Trophoblast cell (in vitro differentiated cells and primary cell): ENCODE data around the gene GBE1.

Source experiments
- DNase-seq, 2 donors: peaks; one replicate each; pipeline ENCODE4 v3.0.0-alpha.2; 2016
- H2AFZ ChIP-seq: 2 replicates; pipeline ENCODE4 v1.6.1; 2013; ENCODE audit warnings: low read length, moderate library complexity, mild to moderate bottlenecking; ENCODE audit not compliant: insufficient read depth, poor library complexity
- H2AK5ac ChIP-seq: 2 replicates; pipeline ENCODE4 v1.6.1; 2013; ENCODE audit warnings: mild to moderate bottlenecking, low read length
- H2BK120ac ChIP-seq: 2 replicates; pipeline ENCODE4 v1.6.1; 2013; ENCODE audit warnings: low read length, mild to moderate bottlenecking, moderate library complexity; ENCODE audit not compliant: insufficient read depth, poor library complexity
- H2BK12ac ChIP-seq: 2 replicates; pipeline ENCODE4 v1.6.1; 2013; ENCODE audit warnings: mild to moderate bottlenecking, low read length, moderate library complexity
- H2BK5ac ChIP-seq: 2 replicates; pipeline ENCODE4 v1.6.1; 2013; ENCODE audit warnings: low read length, low read depth, moderate library complexity, mild to moderate bottlenecking; ENCODE audit not compliant: poor library complexity
- H3K14ac ChIP-seq: 2 replicates; pipeline ENCODE4 v1.6.1; 2013; ENCODE audit warnings: mild to moderate bottlenecking, low read length
- H3K18ac ChIP-seq: 2 replicates; pipeline ENCODE4 v1.6.1; 2013; ENCODE audit warnings: mild to moderate bottlenecking, low read length
- H3K23ac ChIP-seq: 2 replicates; pipeline ENCODE4 v1.6.1; 2013; ENCODE audit warnings: low read length
- H3K27ac ChIP-seq: 2 replicates; pipeline ENCODE4 v1.5.1; 2013; ENCODE audit warnings: low read depth, mild to moderate bottlenecking, inconsistent platforms, low read length, moderate library complexity
- H3K27me3 ChIP-seq: 2 replicates; pipeline ENCODE4 v1.6.1; 2013; ENCODE audit warnings: inconsistent platforms, mild to moderate bottlenecking, low read length, moderate library complexity; ENCODE audit not compliant: insufficient read depth
- H3K36me3 ChIP-seq, 2 experiments: 1 replicate in 1 of 2; 2 replicates in 1 of 2; pipeline ENCODE4 v1.6.1; 2013; ENCODE audit warnings: low read length in 2 of 2, mild to moderate bottlenecking in 2 of 2, moderate library complexity in 1 of 2; ENCODE audit not compliant: insufficient read depth in 2 of 2, control insufficient read depth in 1 of 2
- H3K4ac ChIP-seq: 2 replicates; pipeline ENCODE4 v1.6.1; 2013; ENCODE audit warnings: low read depth, mild to moderate bottlenecking, low read length, moderate library complexity
- H3K4me1 ChIP-seq, 2 experiments: 1 replicate in 1 of 2; 2 replicates in 1 of 2; pipeline ENCODE4 v1.6.1; 2013; ENCODE audit warnings: low read length in 2 of 2, mild to moderate bottlenecking in 2 of 2, moderate library complexity in 1 of 2; ENCODE audit not compliant: insufficient read depth in 2 of 2, control insufficient read depth in 1 of 2
- H3K4me2 ChIP-seq: 2 replicates; pipeline ENCODE4 v1.6.1; 2013; ENCODE audit warnings: inconsistent platforms, mild to moderate bottlenecking, low read length, moderate library complexity
- H3K4me3 ChIP-seq: 2 replicates; pipeline ENCODE4 v1.5.1; 2013; ENCODE audit warnings: mild to moderate bottlenecking, low read depth, low read length, inconsistent platforms
- H3K79me1 ChIP-seq: one replicate; pipeline ENCODE4 v1.6.1; 2013; ENCODE audit warnings: low read length
- H3K79me2 ChIP-seq: 2 replicates; pipeline ENCODE4 v1.6.1; 2013; ENCODE audit warnings: low read length, mild to moderate bottlenecking; ENCODE audit not compliant: control insufficient read depth, insufficient read depth, poor library complexity
- H3K9ac ChIP-seq: 2 replicates; pipeline ENCODE4 v1.6.1; 2013; ENCODE audit warnings: mild to moderate bottlenecking, low read length
- H3K9me3 ChIP-seq: 2 replicates; pipeline ENCODE4 v1.6.1; 2013; ENCODE audit warnings: low read depth, mild to moderate bottlenecking, control low read depth, inconsistent platforms, low read length; ENCODE audit not compliant: insufficient read depth
- H4K12ac ChIP-seq: 2 replicates; pipeline ENCODE4 v1.6.1; 2013; ENCODE audit warnings: low read depth, mild to moderate bottlenecking, low read length, moderate library complexity
- H4K8ac ChIP-seq: 2 replicates; pipeline ENCODE4 v1.6.1; 2013; ENCODE audit warnings: low read depth, mild to moderate bottlenecking, low read length, moderate library complexity
- H4K91ac ChIP-seq: one replicate; pipeline ENCODE4 v1.6.1; 2013; ENCODE audit warnings: low read depth, mild to moderate bottlenecking, low read length, moderate library complexity
- WGBS: extraction: QIAGEN DNeasy Blood & Tissue Kit; methylation state at CpG from one replicate; pipeline ENCODE4 v1.1.7; 2013; ENCODE audit warnings: missing lambda C conversion rate; ENCODE audit not compliant: insufficient read length, insufficient coverage; ENCODE audit errors: extremely low coverage; 5-methylcytosine and 5-hydroxymethylcytosine counted together

GBE1 gene

GRCh38 chr3:81696090-81696489 lies 65.4 kb downstream of the GBE1 start:
- Histone ChIP-seq H3K23ac (no peak overlapping the region), H3K27ac (no peak overlapping the region), H3K79me2 (no peaks in the 10 kb centered on the region), H3K18ac (no peak overlapping the region), H4K91ac (no peak overlapping the region), H3K79me1 (no peaks in the 10 kb centered on the region), H2AK5ac (no peak overlapping the region), H3K4ac (no peak overlapping the region), H3K9me3 (no peaks in the 10 kb centered on the region), H2AFZ (no peak overlapping the region), H4K8ac (no peak overlapping the region), H4K12ac (no peak overlapping the region), H3K4me3 (no peak overlapping the region), H2BK120ac (no peak overlapping the region), H3K36me3 (no peaks in the 10 kb centered on the region), H3K4me2 (no peak overlapping the region), H3K9ac (no peak overlapping the region), H3K27me3 (no peaks in the 10 kb centered on the region), H3K4me1 (no peaks in the 10 kb centered on the region), H2BK5ac (no peak overlapping the region), H3K14ac (no peak overlapping the region), H2BK12ac (no peak overlapping the region)
- WGBS: no CpG with 5 or more reads among the region's 3 CpGs
- no peak for DNase-seq

GRCh38 chr3:81695302-81695701 lies 66.1 kb downstream of the GBE1 start:
- Histone ChIP-seq H2AK5ac (no peak overlapping the region), H3K9ac (no peak overlapping the region), H4K12ac (no peak overlapping the region), H3K18ac (no peak overlapping the region), H3K23ac (no peak overlapping the region), H3K14ac (no peak overlapping the region), H3K27ac (no peak overlapping the region), H3K36me3 (no peaks in the 10 kb centered on the region), H3K27me3 (no peaks in the 10 kb centered on the region), H2BK120ac (no peak overlapping the region), H3K79me1 (no peaks in the 10 kb centered on the region), H3K4ac (no peak overlapping the region), H3K4me3 (no peak overlapping the region), H2BK12ac (no peak overlapping the region), H2BK5ac (no peak overlapping the region), H3K4me2 (no peak overlapping the region), H3K79me2 (no peaks in the 10 kb centered on the region), H4K91ac (no peak overlapping the region), H4K8ac (no peak overlapping the region), H2AFZ (no peak overlapping the region), H3K9me3 (no peaks in the 10 kb centered on the region), H3K4me1 (no peaks in the 10 kb centered on the region)
- no peak for DNase-seq
- WGBS: no CpG with 5 or more reads among the region's 2 CpGs

DNA sequence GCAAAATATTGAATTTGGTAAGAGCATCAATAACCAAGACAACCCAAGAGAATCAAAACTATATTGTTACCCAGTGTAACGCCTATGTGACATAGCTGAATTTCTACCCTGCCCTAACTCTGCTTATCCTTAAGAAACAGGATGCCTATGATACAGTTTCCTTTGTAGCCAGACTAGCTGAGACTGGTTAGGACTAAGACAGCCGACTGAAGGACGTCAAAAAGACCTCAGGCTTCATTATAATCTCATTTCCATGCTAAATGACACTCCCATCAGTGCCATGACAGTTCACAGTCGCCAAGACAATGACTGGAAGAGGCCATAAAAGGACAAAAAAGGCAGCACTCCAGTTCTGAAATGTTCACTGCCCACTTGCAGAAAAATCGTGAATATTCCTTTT lies 66.8 kb downstream of the GBE1 start:
- Histone ChIP-seq H4K12ac (no peak overlapping the region), H3K4me2 (no peak overlapping the region), H2BK120ac (no peak overlapping the region), H4K8ac (no peak overlapping the region), H3K4ac (no peak overlapping the region), H2AFZ (no peak overlapping the region), H4K91ac (no peak overlapping the region), H2BK5ac (no peak overlapping the region), H2BK12ac (no peak overlapping the region), H3K14ac (no peak overlapping the region), H3K36me3 (no peaks in the 10 kb centered on the region), H3K4me3 (no peak overlapping the region), H3K23ac (no peak overlapping the region), H3K79me2 (no peaks in the 10 kb centered on the region), H3K9me3 (no peaks in the 10 kb centered on the region), H3K27me3 (no peaks in the 10 kb centered on the region), H3K18ac (no peak overlapping the region), H2AK5ac (no peak overlapping the region), H3K9ac (no peak overlapping the region), H3K79me1 (no peaks in the 10 kb centered on the region), H3K27ac (no peak overlapping the region), H3K4me1 (no peaks in the 10 kb centered on the region)
- WGBS: no CpG with 5 or more reads among the region's 5 CpGs
- no peak for DNase-seq

- Histone ChIP-seq H3K27ac (no peak overlapping the region), H2AK5ac (no peak overlapping the region), H3K23ac (no peak overlapping the region), H3K79me2 (no peaks in the 10 kb centered on the region), H3K9ac (no peak overlapping the region), H3K4me1 (no peaks in the 10 kb centered on the region), H3K4ac (no peak overlapping the region), H4K91ac (no peak overlapping the region), H2BK12ac (no peak overlapping the region), H3K4me2 (no peak overlapping the region), H3K14ac (no peak overlapping the region), H2BK120ac (no peak overlapping the region), H3K27me3 (no peaks in the 10 kb centered on the region), H2AFZ (no peak overlapping the region), H3K9me3 (no peaks in the 10 kb centered on the region), H4K12ac (no peak overlapping the region), H3K36me3 (no peaks in the 10 kb centered on the region), H3K79me1 (no peaks in the 10 kb centered on the region), H4K8ac (no peak overlapping the region), H3K4me3 (no peak overlapping the region), H3K18ac (no peak overlapping the region), H2BK5ac (no peak overlapping the region)
- no peak for DNase-seq
- no CpG with 5 or more reads among the region's 1 CpG for WGBS
Measured at GRCh38 chr3:81692766-81693165, 68.7 kb downstream of the GBE1 start.
